ENCODE data around the gene HSP90AB1. TPM values are rescaled to one million over a fixed set of nuclear protein-coding genes. Genes with fewer than 3 reads are reported as not detected.

The HSP90AB1 gene
- total RNA-seq, 4 donors from 2014 or later = 105 to 371 (median 242) TPM

DNA sequence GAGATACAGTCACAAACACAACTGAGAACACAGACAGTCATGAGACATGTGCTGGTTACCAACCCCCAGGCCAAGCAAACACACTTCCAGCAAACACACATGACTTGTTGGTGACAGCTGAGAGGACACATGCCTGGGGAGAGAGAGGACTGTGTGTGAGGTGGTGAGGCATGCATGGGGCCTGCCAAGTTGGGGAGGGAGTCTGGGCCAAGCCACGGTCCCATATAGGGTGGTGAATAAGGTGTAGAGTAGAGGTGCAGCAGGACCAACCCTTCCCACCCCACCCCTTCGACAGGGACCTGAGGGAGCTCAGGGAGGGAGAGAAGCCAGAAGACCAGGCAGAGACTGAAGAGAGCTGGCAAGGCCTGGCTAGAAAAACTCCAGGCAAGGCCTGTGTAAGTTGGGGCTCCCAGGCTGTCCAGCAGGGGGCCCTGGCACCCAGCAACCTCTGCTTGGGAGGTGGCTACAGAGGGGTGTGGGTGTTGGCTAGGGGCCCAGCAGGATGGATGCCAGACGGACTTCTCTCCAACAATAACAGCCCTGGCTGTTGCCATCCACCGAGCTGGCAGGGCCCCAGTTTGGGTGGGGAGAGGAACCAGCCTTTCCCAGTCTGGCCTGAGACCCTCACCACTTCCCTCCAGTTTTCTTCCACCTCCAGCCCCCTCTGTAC lies 25.5 kb upstream of the HSP90AB1 start:
- Histone ChIP-seq H3K27ac (peak overlapping the region; percentile 85 to 94 (median 86)), H3K4me3 (peak overlapping the region in 1 of 4 donors; percentile 79), H3K4me1 (peaks cover 43 to 92% (median 74%) of the 10 kb centered on the region in 4 donors), H3K36me3 (no peaks in the 10 kb centered on the region), H3K9me3 (no peaks in the 10 kb centered on the region), H3K27me3 (peaks cover 4% of the 10 kb centered on the region)
- WGBS, 2 donors (ENCODE audit: low coverage in 1 of 2) = 7% methylated on average over 4 of the region's 4 CpGs; no CpG with 5 or more reads in 1 of the 2 donors
- TF ChIP-seq POLR2A (IDR thresholded peaks at IDR 0.05) (no peak), POLR2AphosphoS5 (IDR thresholded peaks at IDR 0.05) (peak; percentile 45 to 83 (median 54))
- TF ChIP-seq, protein P1, sequence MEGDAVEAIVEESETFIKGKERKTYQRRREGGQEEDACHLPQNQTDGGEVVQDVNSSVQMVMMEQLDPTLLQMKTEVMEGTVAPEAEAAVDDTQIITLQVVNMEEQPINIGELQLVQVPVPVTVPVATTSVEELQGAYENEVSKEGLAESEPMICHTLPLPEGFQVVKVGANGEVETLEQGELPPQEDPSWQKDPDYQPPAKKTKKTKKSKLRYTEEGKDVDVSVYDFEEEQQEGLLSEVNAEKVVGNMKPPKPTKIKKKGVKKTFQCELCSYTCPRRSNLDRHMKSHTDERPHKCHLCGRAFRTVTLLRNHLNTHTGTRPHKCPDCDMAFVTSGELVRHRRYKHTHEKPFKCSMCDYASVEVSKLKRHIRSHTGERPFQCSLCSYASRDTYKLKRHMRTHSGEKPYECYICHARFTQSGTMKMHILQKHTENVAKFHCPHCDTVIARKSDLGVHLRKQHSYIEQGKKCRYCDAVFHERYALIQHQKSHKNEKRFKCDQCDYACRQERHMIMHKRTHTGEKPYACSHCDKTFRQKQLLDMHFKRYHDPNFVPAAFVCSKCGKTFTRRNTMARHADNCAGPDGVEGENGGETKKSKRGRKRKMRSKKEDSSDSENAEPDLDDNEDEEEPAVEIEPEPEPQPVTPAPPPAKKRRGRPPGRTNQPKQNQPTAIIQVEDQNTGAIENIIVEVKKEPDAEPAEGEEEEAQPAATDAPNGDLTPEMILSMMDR (IDR thresholded peaks at IDR 0.05) = peak; percentile 76 to 92 (median 84)
- in situ Hi-C loops (cut with MboI; ENCODE audit: low pct_ligation_motif_present in 1 of 4, low pct_unique_long_range_greater_than_20kb in 1 of 4, low sequenced_read_pairs in 3 of 4) = no loop called here
- intact Hi-C loops (cut with DNase I; ENCODE audit: low total_unique reads) = loop anchor here (2.0 kb wide), 1 partner anchor 13 kb away; no protein-coding TSS in a partner anchor
- DNase-seq = peak; percentile 96

DNA sequence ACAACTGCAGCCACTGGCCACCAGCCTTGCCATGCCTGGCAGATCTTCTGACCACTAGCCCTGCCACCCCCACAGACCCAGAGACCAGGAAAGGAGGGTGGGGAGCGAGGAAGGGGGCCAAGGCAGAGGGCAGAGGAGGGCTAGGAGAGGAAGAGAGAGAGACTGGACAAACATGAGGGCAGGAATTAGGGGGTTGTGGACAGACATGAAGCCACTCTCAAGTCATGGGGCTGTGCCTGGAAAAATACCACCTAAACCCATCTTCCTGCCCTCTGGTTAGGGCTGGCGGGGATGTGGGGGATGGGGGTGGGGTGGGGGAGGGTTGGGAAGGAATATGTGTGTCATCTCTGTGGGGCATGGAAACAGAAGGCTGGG lies 25.0 kb upstream of the HSP90AB1 start:
- Histone ChIP-seq H3K27me3 (peaks cover 4% of the 10 kb centered on the region), H3K4me3 (peak overlapping the region in 1 of 4 donors; percentile 79), H3K9me3 (no peaks in the 10 kb centered on the region), H3K36me3 (no peaks in the 10 kb centered on the region), H3K27ac (peak overlapping the region; percentile 85 to 94 (median 86)), H3K4me1 (peaks cover 43 to 93% (median 73%) of the 10 kb centered on the region in 4 donors)
- intact Hi-C loops (cut with DNase I; ENCODE audit: low total_unique reads) = loop anchor here (2.0 kb wide), 1 partner anchor 13 kb away; no protein-coding TSS in a partner anchor
- DNase-seq = no peak
- in situ Hi-C loops (cut with MboI; ENCODE audit: low pct_ligation_motif_present in 1 of 4, low pct_unique_long_range_greater_than_20kb in 1 of 4, low sequenced_read_pairs in 3 of 4) = no loop called here
- no peak for TF ChIP-seq EP300 (IDR thresholded peaks at IDR 0.05; ENCODE audit: low read depth)
- TF ChIP-seq POLR2A (IDR thresholded peaks at IDR 0.05) = no peak
- no peak for TF ChIP-seq POLR2AphosphoS5 (IDR thresholded peaks at IDR 0.05)
- TF ChIP-seq, protein P1 (IDR thresholded peaks at IDR 0.05) = no peak
- 35% methylated on average over 2 of the region's 2 CpGs; no CpG with 5 or more reads in 1 of the 2 donors for WGBS, 2 donors (ENCODE audit: low coverage in 1 of 2)

DNA sequence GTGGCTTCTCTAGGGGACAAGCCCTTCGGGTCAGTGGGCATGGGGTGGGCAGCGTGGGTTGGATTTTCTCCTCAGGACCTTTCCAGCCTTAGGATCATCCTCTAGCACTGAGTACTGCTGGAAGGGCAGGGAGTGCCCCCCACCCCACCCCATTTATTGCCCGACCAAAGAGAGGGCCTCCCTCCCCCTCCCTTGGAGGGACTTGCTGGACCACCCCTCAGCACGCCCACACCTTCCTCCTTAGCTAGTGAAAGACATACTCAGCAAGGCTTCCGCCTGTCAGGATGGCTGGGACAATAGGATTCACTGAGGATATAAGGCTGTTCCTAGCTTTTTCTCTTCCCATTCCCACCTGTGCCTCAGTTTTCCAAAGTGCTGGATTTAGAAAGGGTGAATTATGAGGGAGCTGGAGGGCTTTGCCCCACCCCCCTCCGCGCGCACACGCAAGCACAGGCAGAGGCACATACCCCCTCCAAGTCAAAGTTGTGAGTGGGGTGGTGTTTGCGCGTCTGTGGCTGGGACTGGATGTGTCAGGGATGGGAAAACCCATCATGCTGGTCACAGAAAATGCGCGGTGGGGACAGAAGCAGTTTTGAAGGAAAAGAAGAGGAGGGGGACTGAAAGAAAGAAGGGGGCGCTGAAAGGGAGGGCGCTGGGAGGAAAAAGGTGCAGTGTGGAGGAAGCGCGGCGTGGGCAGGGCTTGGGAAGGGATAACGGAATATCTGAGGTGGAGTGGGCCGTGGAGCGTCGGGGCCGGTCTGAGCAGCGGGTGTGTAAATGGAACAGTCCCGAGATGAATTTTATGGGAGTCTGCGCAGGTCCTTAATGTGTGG lies 24.2 kb upstream of the HSP90AB1 start:
- Histone ChIP-seq H3K4me3 (peak overlapping the region; percentile 19 to 79 (median 56)), H3K4me1 (peaks cover 40 to 93% (median 71%) of the 10 kb centered on the region in 4 donors), H3K27ac (peak overlapping the region; percentile 85 to 94 (median 86)), H3K36me3 (no peaks in the 10 kb centered on the region), H3K9me3 (no peaks in the 10 kb centered on the region), H3K27me3 (peaks cover 4% of the 10 kb centered on the region)
- WGBS, 2 donors (ENCODE audit: low coverage in 1 of 2) = 7 to 19% methylated on average over 16 to 26 of the region's 26 CpGs
- intact Hi-C loops (cut with DNase I; ENCODE audit: low total_unique reads) = no loop called here
- in situ Hi-C loops (cut with MboI; ENCODE audit: low pct_ligation_motif_present in 1 of 4, low pct_unique_long_range_greater_than_20kb in 1 of 4, low sequenced_read_pairs in 3 of 4) = no loop called here
- no peak for DNase-seq
- TF ChIP-seq, protein P1 (IDR thresholded peaks at IDR 0.05) = no peak
- TF ChIP-seq EP300 (IDR thresholded peaks at IDR 0.05; ENCODE audit: low read depth) (no peak), POLR2A (IDR thresholded peaks at IDR 0.05) (no peak), POLR2AphosphoS5 (IDR thresholded peaks at IDR 0.05) (no peak)
